Lung (tissue), 12 donors: Measurements from ENCODE around the gene KCNMA1. TPM values are rescaled to one million over a fixed set of nuclear protein-coding genes. Genes with fewer than 3 reads are reported as not detected.

Experiments used
- ATAC-seq: fragments of 200-7000 bp; cut with Tn5 transposase; one replicate; pipeline ENCODE4 v1.9.1; 2020; ENCODE audit warnings: moderate number of reproducible peaks; ENCODE audit not compliant: insufficient read depth, low FRiP score
- DNase-seq, 3 donors: peaks; one replicate each; pipeline ENCODE4 v3.0.0-alpha.2; 2013 to 2017
- H3K27ac ChIP-seq, 2 donors: one replicate each; pipeline ENCODE4 v1.5.1; 2013; ENCODE audit warnings: mild to moderate bottlenecking in 2 of 2, moderate library complexity in 2 of 2, control low read depth in 1 of 2, inconsistent platforms in 1 of 2, low read depth in 1 of 2, low read length in 1 of 2
- H3K27me3 ChIP-seq, 3 donors: one replicate each; pipeline ENCODE4 v1.5.1; 2013; ENCODE audit warnings: low read length in 2 of 3; ENCODE audit not compliant: control insufficient read depth in 3 of 3, insufficient read depth in 3 of 3
- H3K36me3 ChIP-seq, 4 donors: one replicate each; pipeline ENCODE4 v1.5.1; 2013; ENCODE audit warnings: low read length in 4 of 4, mild to moderate bottlenecking in 1 of 4, moderate library complexity in 1 of 4; ENCODE audit not compliant: control insufficient read depth in 4 of 4, insufficient read depth in 4 of 4
- H3K4me1 ChIP-seq, 5 donors: one replicate each; pipeline ENCODE4 v1.5.1; 2013; ENCODE audit warnings: low read length in 5 of 5, mild to moderate bottlenecking in 2 of 5, moderate library complexity in 1 of 5; ENCODE audit not compliant: control insufficient read depth in 5 of 5, insufficient read depth in 5 of 5
- H3K4me3 ChIP-seq: one replicate; pipeline ENCODE4 v1.5.1; 2013; ENCODE audit warnings: mild to moderate bottlenecking, control low read depth, moderate library complexity
- H3K9ac ChIP-seq, 2 donors: one replicate each; pipeline ENCODE4 v1.5.1; 2013; ENCODE audit warnings: low read length in 2 of 2, control low read depth in 1 of 2; ENCODE audit not compliant: insufficient read depth in 1 of 2
- H3K9me3 ChIP-seq, 4 donors: one replicate each; pipeline ENCODE4 v1.5.1; 2013; ENCODE audit warnings: low read length in 3 of 4, mild to moderate bottlenecking in 1 of 4, moderate library complexity in 1 of 4; ENCODE audit not compliant: control insufficient read depth in 4 of 4, insufficient read depth in 3 of 4
- CTCF ChIP-seq: IDR thresholded peaks from 2 replicates; pipeline ENCODE4 v1.5.1; 2012; ENCODE audit warnings: mild to moderate bottlenecking; ENCODE audit errors: control extremely low read depth, extremely low read depth
- WGBS, 2 donors: extraction: QIAGEN DNeasy Blood & Tissue Kit; methylation state at CpG; one replicate each; pipeline ENCODE4 v1.1.7; 2013; 5-methylcytosine and 5-hydroxymethylcytosine counted together
- polyA plus RNA-seq, 2 donors: library from polyadenylated mRNA; stranded (reverse); fragments of 200-250 nt; gene quantifications; one replicate each; pipeline ENCODE4 v1.2.1, GENCODE V29; 2013
- total RNA-seq, 2 donors: library from RNA; depleted of rRNA in 1 of 2; stranded (reverse); fragments of >200 nt in 1 of 2; gene quantifications; one replicate each; pipeline ENCODE4 v1.2.1, GENCODE V29; 2014 to 2021
- donor health status: control.
- donor health status: control.
- donor health status: Bipolar disorder and iron deficiency.
- donor health status: healthy.
- donor health status: DM: yes; HTN: yes; CAD: no.

Gene KCNMA1
- total and polyA plus RNA-seq, 4 donors: 3.8 to 13.0 (median 5.5) TPM

DNA sequence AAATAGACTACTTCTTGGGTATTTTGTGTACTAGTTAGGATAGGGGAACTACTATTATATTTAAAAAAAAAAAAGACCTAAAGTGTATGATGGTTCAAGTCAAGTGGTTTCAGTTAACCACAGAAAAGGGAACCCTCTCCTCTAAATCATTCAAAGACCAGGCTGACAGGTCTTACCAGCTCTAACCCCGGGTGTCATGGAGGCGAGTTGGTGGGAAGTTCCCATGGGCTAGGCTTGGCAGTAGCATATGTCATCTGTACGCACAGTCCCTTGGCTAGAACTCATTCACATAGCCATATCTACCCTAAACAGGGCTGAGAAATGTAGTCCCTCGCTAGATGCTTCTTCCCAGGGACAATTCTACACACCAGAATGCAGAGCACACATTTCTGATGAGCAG is 37.7 kb upstream of the KCNMA1 start:
- WGBS, 2 donors: 30 to 57% methylated on average over 4 of the region's 4 CpGs
- Histone ChIP-seq H3K4me3 (no peak overlapping the region), H3K9me3 (no peaks in the 10 kb centered on the region), H3K27me3 (peaks cover 0 to 4% (median 0%) of the 10 kb centered on the region in 3 donors), H3K27ac (no peak overlapping the region), H3K36me3 (no peaks in the 10 kb centered on the region), H3K4me1 (no peaks in the 10 kb centered on the region), H3K9ac (no peak overlapping the region)
- DNase-seq (no peak), ATAC-seq (no peak)
- no peak for TF ChIP-seq CTCF

GRCh38 chr10:77673515-77674140 is 36.0 kb upstream of the KCNMA1 start:
- Histone ChIP-seq H3K9ac (no peak overlapping the region), H3K27ac (no peak overlapping the region), H3K9me3 (peaks cover 0 to under 1% (median 0%) of the 10 kb centered on the region in 4 donors), H3K4me3 (no peak overlapping the region), H3K27me3 (peaks cover 0 to 4% (median 0%) of the 10 kb centered on the region in 3 donors), H3K36me3 (no peaks in the 10 kb centered on the region), H3K4me1 (no peaks in the 10 kb centered on the region)
- 57 to 58% methylated on average over 6 of the region's 6 CpGs for WGBS, 2 donors
- ATAC-seq (no peak), DNase-seq (no peak)
- no peak for TF ChIP-seq CTCF

GRCh38 chr10:77673101-77673500 is 35.5 kb upstream of the KCNMA1 start:
- Histone ChIP-seq H3K27ac (no peak overlapping the region), H3K4me3 (no peak overlapping the region), H3K36me3 (no peaks in the 10 kb centered on the region), H3K9me3 (peaks cover 0 to 1% (median 0%) of the 10 kb centered on the region in 4 donors), H3K4me1 (no peaks in the 10 kb centered on the region), H3K27me3 (peaks cover 0 to 4% (median 0%) of the 10 kb centered on the region in 3 donors), H3K9ac (no peak overlapping the region)
- TF ChIP-seq CTCF: no peak
- 80 to 95% methylated on average over 2 of the region's 2 CpGs for WGBS, 2 donors
- ATAC-seq (no peak), DNase-seq (no peak)
